Measurements from ENCODE around the gene PLSCR2.
"Not testable (repeated sequence)": the region's sequence is repeated elsewhere in the genome, so short reads cannot be mapped to it uniquely, and the experiment has no call there.

The PLSCR2 gene

GRCh38 chr3:146501752-146502151 is 32.4 kb upstream of the PLSCR2 start:
- Histone ChIP-seq H3K4me1 (ENCODE audit: control insufficient read depth in 1 of 2, insufficient read depth in 2 of 2, low read length in 2 of 2) (no peaks in the 10 kb centered on the region), H3K36me3 (ENCODE audit: control insufficient read depth in 1 of 2, insufficient read depth in 2 of 2, low read length in 2 of 2) (no peaks in the 10 kb centered on the region), H3K27me3 (ENCODE audit: low read depth, low read length) (no peaks in the 10 kb centered on the region), H3K9me3 (ENCODE audit: control insufficient read depth in 1 of 2, low read length in 2 of 2) (no peaks in the 10 kb centered on the region), H3K27ac (ENCODE audit: low read length) (no peak overlapping the region), H3K4me3 (ENCODE audit: low read depth in 1 of 2, low read length in 2 of 2) (no peak overlapping the region)

GRCh38 chr3:146499701-146500100 is 30.3 kb upstream of the PLSCR2 start:
- Histone ChIP-seq H3K36me3 (ENCODE audit: control insufficient read depth in 1 of 2, insufficient read depth in 2 of 2, low read length in 2 of 2) (no peaks in the 10 kb centered on the region), H3K27me3 (ENCODE audit: low read depth, low read length) (no peaks in the 10 kb centered on the region), H3K9me3 (ENCODE audit: control insufficient read depth in 1 of 2, low read length in 2 of 2) (no peaks in the 10 kb centered on the region), H3K4me3 (ENCODE audit: low read depth in 1 of 2, low read length in 2 of 2) (no peak overlapping the region), H3K27ac (ENCODE audit: low read length) (no peak overlapping the region), H3K4me1 (ENCODE audit: control insufficient read depth in 1 of 2, insufficient read depth in 2 of 2, low read length in 2 of 2) (no peaks in the 10 kb centered on the region)

GRCh38 chr3:146498002-146498736 is 28.8 kb upstream of the PLSCR2 start:
- no peaks in the 10 kb centered on the region for H3K27me3 ChIP-seq (ENCODE audit: low read depth, low read length)
- H3K36me3 ChIP-seq (ENCODE audit: control insufficient read depth in 1 of 2, insufficient read depth in 2 of 2, low read length in 2 of 2), result no peaks in the 10 kb centered on the region
- H3K4me1 ChIP-seq (ENCODE audit: control insufficient read depth in 1 of 2, insufficient read depth in 2 of 2, low read length in 2 of 2), result no peaks in the 10 kb centered on the region
- H3K4me3 ChIP-seq (ENCODE audit: low read depth in 1 of 2, low read length in 2 of 2), result no peak overlapping the region
- H3K27ac ChIP-seq (ENCODE audit: low read length), result no peak overlapping the region
- H3K9me3 ChIP-seq (ENCODE audit: control insufficient read depth in 1 of 2, low read length in 2 of 2), result no peaks in the 10 kb centered on the region

- H3K27me3 ChIP-seq (ENCODE audit: low read depth, low read length); H3K36me3 ChIP-seq (ENCODE audit: control insufficient read depth in 1 of 2, insufficient read depth in 2 of 2, low read length in 2 of 2); H3K4me1 ChIP-seq (ENCODE audit: control insufficient read depth in 1 of 2, insufficient read depth in 2 of 2, low read length in 2 of 2); H3K9me3 ChIP-seq (ENCODE audit: control insufficient read depth in 1 of 2, low read length in 2 of 2); H3K27ac ChIP-seq (ENCODE audit: low read length); H3K4me3 ChIP-seq (ENCODE audit: low read depth in 1 of 2, low read length in 2 of 2): not testable (repeated sequence)
Measured at GRCh38 chr3:146497145-146497843, 27.9 kb upstream of the PLSCR2 start.

GRCh38 chr3:146496726-146497125 is 27.4 kb upstream of the PLSCR2 start:
- H3K27me3 ChIP-seq (ENCODE audit: low read depth, low read length), result no peaks in the 10 kb centered on the region
- H3K9me3 ChIP-seq (ENCODE audit: control insufficient read depth in 1 of 2, low read length in 2 of 2), result no peaks in the 10 kb centered on the region
- H3K36me3 ChIP-seq (ENCODE audit: control insufficient read depth in 1 of 2, insufficient read depth in 2 of 2, low read length in 2 of 2), result no peaks in the 10 kb centered on the region
- no peak overlapping the region for H3K4me3 ChIP-seq (ENCODE audit: low read depth in 1 of 2, low read length in 2 of 2)
- no peaks in the 10 kb centered on the region for H3K4me1 ChIP-seq (ENCODE audit: control insufficient read depth in 1 of 2, insufficient read depth in 2 of 2, low read length in 2 of 2)
- no peak overlapping the region for H3K27ac ChIP-seq (ENCODE audit: low read length)

GRCh38 chr3:146496251-146496650 is 26.9 kb upstream of the PLSCR2 start:
- no peaks in the 10 kb centered on the region for H3K36me3 ChIP-seq (ENCODE audit: control insufficient read depth in 1 of 2, insufficient read depth in 2 of 2, low read length in 2 of 2)
- H3K4me3 ChIP-seq (ENCODE audit: low read depth in 1 of 2, low read length in 2 of 2), result no peak overlapping the region
- no peaks in the 10 kb centered on the region for H3K27me3 ChIP-seq (ENCODE audit: low read depth, low read length)
- no peaks in the 10 kb centered on the region for H3K9me3 ChIP-seq (ENCODE audit: control insufficient read depth in 1 of 2, low read length in 2 of 2)
- no peak overlapping the region for H3K27ac ChIP-seq (ENCODE audit: low read length)
- no peaks in the 10 kb centered on the region for H3K4me1 ChIP-seq (ENCODE audit: control insufficient read depth in 1 of 2, insufficient read depth in 2 of 2, low read length in 2 of 2)

- Histone ChIP-seq H3K27me3 (ENCODE audit: low read depth, low read length) (no peaks in the 10 kb centered on the region), H3K4me1 (ENCODE audit: control insufficient read depth in 1 of 2, insufficient read depth in 2 of 2, low read length in 2 of 2) (no peaks in the 10 kb centered on the region), H3K9me3 (ENCODE audit: control insufficient read depth in 1 of 2, low read length in 2 of 2) (peaks cover 0 to 4% of the 10 kb centered on the region in 2 donors), H3K27ac (ENCODE audit: low read length) (no peak overlapping the region), H3K36me3 (ENCODE audit: control insufficient read depth in 1 of 2, insufficient read depth in 2 of 2, low read length in 2 of 2) (no peaks in the 10 kb centered on the region), H3K4me3 (ENCODE audit: low read depth in 1 of 2, low read length in 2 of 2) (no peak overlapping the region)
Measured at GRCh38 chr3:146493761-146494160, 24.4 kb upstream of the PLSCR2 start.

GRCh38 chr3:146493221-146493620 is 23.9 kb upstream of the PLSCR2 start:
- no peak overlapping the region for H3K4me3 ChIP-seq (ENCODE audit: low read depth in 1 of 2, low read length in 2 of 2)
- peaks cover 0 to 4% of the 10 kb centered on the region in 2 donors for H3K9me3 ChIP-seq (ENCODE audit: control insufficient read depth in 1 of 2, low read length in 2 of 2)
- H3K27me3 ChIP-seq (ENCODE audit: low read depth, low read length), result no peaks in the 10 kb centered on the region
- H3K4me1 ChIP-seq (ENCODE audit: control insufficient read depth in 1 of 2, insufficient read depth in 2 of 2, low read length in 2 of 2), result no peaks in the 10 kb centered on the region
- no peaks in the 10 kb centered on the region for H3K36me3 ChIP-seq (ENCODE audit: control insufficient read depth in 1 of 2, insufficient read depth in 2 of 2, low read length in 2 of 2)
- no peak overlapping the region for H3K27ac ChIP-seq (ENCODE audit: low read length)

- peaks cover 0 to 4% of the 10 kb centered on the region in 2 donors for H3K9me3 ChIP-seq (ENCODE audit: control insufficient read depth in 1 of 2, low read length in 2 of 2)
- H3K27me3 ChIP-seq (ENCODE audit: low read depth, low read length), result no peaks in the 10 kb centered on the region
- H3K27ac ChIP-seq (ENCODE audit: low read length), result no peak overlapping the region
- H3K36me3 ChIP-seq (ENCODE audit: control insufficient read depth in 1 of 2, insufficient read depth in 2 of 2, low read length in 2 of 2), result no peaks in the 10 kb centered on the region
- H3K4me1 ChIP-seq (ENCODE audit: control insufficient read depth in 1 of 2, insufficient read depth in 2 of 2, low read length in 2 of 2), result no peaks in the 10 kb centered on the region
- H3K4me3 ChIP-seq (ENCODE audit: low read depth in 1 of 2, low read length in 2 of 2), result no peak overlapping the region
Measured at GRCh38 chr3:146491303-146491702, 21.9 kb upstream of the PLSCR2 start.

- no peak overlapping the region for H3K27ac ChIP-seq (ENCODE audit: low read length)
Measured at GRCh38 chr3:146485297-146485696, 15.9 kb upstream of the PLSCR2 start.

GRCh38 chr3:146476094-146476740 is 6.9 kb upstream of the PLSCR2 start:
- Histone ChIP-seq H3K4me3 (ENCODE audit: low read depth in 1 of 2, low read length in 2 of 2) (no peak overlapping the region), H3K9me3 (ENCODE audit: control insufficient read depth in 1 of 2, low read length in 2 of 2) (no peaks in the 10 kb centered on the region), H3K27ac (ENCODE audit: low read length) (no peak overlapping the region), H3K4me1 (ENCODE audit: control insufficient read depth in 1 of 2, insufficient read depth in 2 of 2, low read length in 2 of 2) (no peaks in the 10 kb centered on the region), H3K27me3 (ENCODE audit: low read depth, low read length) (no peaks in the 10 kb centered on the region), H3K36me3 (ENCODE audit: control insufficient read depth in 1 of 2, insufficient read depth in 2 of 2, low read length in 2 of 2) (no peaks in the 10 kb centered on the region)

More at GRCh38 chr3:146485297-146485696, 15.9 kb upstream of the PLSCR2 start:
- Histone ChIP-seq H3K36me3 (ENCODE audit: control insufficient read depth in 1 of 2, insufficient read depth in 2 of 2, low read length in 2 of 2) (no peaks in the 10 kb centered on the region), H3K4me1 (ENCODE audit: control insufficient read depth in 1 of 2, insufficient read depth in 2 of 2, low read length in 2 of 2) (no peaks in the 10 kb centered on the region), H3K27me3 (ENCODE audit: low read depth, low read length) (no peaks in the 10 kb centered on the region), H3K9me3 (ENCODE audit: control insufficient read depth in 1 of 2, low read length in 2 of 2) (peaks cover 0 to 7% of the 10 kb centered on the region in 2 donors), H3K4me3 (ENCODE audit: low read depth in 1 of 2, low read length in 2 of 2) (no peak overlapping the region)

Data from muscle layer of duodenum (tissue), 2 donors.